Mammary epithelial cell (primary cell): ENCODE data around the gene PMM1.

Experiments
- CTCF ChIP-seq, 2 donors: IDR thresholded peaks in 1 of 2; conservative IDR thresholded peaks in 1 of 2; 2 replicates each; pipeline ENCODE4 v1.5.1; 2011 to 2012; ENCODE audit warnings: inconsistent platforms in 2 of 2, low read length in 2 of 2, mild to moderate bottlenecking in 2 of 2, control low read depth in 1 of 2, low read depth in 1 of 2; ENCODE audit not compliant: insufficient read depth in 1 of 2; ENCODE audit errors: extremely low read depth in 1 of 2
- EZH2 ChIP-seq: IDR thresholded peaks from 2 replicates; pipeline ENCODE4 v1.6.1; 2012; ENCODE audit warnings: low read length, inconsistent platforms, borderline replicate concordance

- TF ChIP-seq CTCF (conservative IDR thresholded peaks at IDR 0.05 in 1 of 2, IDR thresholded peaks at IDR 0.05 in 1 of 2; ENCODE audit: extremely low read depth in 1 of 2, insufficient read depth in 1 of 2, low read depth in 1 of 2, low read length in 2 of 2) (no peak), EZH2 (no peak)
Measured at GRCh38 chr22:41621099-41621910, 31.7 kb upstream of the PMM1 start, which contains the start of gene XRCC6.
